WERI-Rb-1 (cell line): ENCODE results near the gene GABRG3.

Experiments used
- DNase-seq: peaks from one replicate; pipeline ENCODE4 v3.0.0-alpha.2; 2020
- H3K27ac ChIP-seq: fragments of 250-450 bp; sonication (Bioruptor Pico); 2 replicates; pipeline ENCODE4 v1.5.1; 2020; ENCODE audit warnings: mild to moderate bottlenecking, moderate library complexity
- H3K27me3 ChIP-seq: fragments of 250-450 bp; sonication (Bioruptor Pico); 2 replicates; pipeline ENCODE4 v1.5.1; 2021; ENCODE audit warnings: mild to moderate bottlenecking, low read depth, moderate library complexity; ENCODE audit not compliant: insufficient read depth, severe bottlenecking
- H3K36me3 ChIP-seq: fragments of 250-450 bp; sonication (Bioruptor Pico); 2 replicates; pipeline ENCODE4 v1.5.1; 2020; ENCODE audit warnings: mild to moderate bottlenecking, moderate library complexity
- H3K4me3 ChIP-seq: 2 replicates; pipeline ENCODE4 v1.5.1; 2011; ENCODE audit warnings: low read depth, mild to moderate bottlenecking, control low read depth, low read length
- H3K9me3 ChIP-seq: fragments of 250-450 bp; sonication (Bioruptor Pico); 2 replicates; pipeline ENCODE4 v1.5.1; 2021; ENCODE audit warnings: mild to moderate bottlenecking, moderate library complexity; ENCODE audit not compliant: severe bottlenecking
- TF ChIP-seq, protein P1 (sequence below): IDR thresholded peaks from 2 replicates; pipeline ENCODE4 v1.5.1; 2011; ENCODE audit warnings: low read depth, mild to moderate bottlenecking, control low read depth, inconsistent platforms, low read length

The GABRG3 gene

DNA sequence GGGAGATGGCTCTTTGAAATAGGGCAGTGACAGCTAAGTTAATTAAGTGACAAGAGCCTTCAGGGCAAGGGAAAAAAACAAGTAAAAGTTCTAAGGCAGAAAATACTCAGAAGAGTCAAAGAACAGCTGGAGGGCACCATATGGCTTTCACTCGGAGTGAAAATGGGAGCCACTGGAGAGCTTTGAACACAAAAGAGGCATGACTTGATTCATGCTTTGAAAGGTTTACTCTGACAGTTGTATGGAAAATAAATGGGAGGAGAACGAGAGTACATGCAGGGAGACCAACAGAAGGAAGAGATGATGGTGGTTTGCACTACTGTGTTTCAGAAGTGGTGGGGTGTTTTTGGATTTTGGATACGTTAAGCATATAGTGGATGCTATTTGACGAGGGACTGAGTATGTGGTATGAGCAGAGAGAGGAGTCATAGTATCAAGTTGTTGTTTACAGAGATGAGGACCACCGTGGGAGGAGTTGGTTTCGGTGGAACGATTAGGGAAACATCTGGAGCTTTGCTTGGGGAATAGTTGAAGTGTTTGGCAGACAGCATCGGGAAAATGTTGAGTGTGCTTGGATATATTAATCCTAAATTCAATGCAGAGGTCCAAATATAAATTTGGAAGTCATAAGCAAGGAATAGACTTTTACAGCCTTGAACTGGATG is 411.5 kb downstream of the GABRG3 start:
- Histone ChIP-seq H3K36me3 (no peaks in the 10 kb centered on the region), H3K4me3 (no peak overlapping the region), H3K27me3 (no peaks in the 10 kb centered on the region), H3K27ac (no peak overlapping the region), H3K9me3 (peaks cover 2% of the 10 kb centered on the region)
- no peak for DNase-seq
- TF ChIP-seq, protein P1, sequence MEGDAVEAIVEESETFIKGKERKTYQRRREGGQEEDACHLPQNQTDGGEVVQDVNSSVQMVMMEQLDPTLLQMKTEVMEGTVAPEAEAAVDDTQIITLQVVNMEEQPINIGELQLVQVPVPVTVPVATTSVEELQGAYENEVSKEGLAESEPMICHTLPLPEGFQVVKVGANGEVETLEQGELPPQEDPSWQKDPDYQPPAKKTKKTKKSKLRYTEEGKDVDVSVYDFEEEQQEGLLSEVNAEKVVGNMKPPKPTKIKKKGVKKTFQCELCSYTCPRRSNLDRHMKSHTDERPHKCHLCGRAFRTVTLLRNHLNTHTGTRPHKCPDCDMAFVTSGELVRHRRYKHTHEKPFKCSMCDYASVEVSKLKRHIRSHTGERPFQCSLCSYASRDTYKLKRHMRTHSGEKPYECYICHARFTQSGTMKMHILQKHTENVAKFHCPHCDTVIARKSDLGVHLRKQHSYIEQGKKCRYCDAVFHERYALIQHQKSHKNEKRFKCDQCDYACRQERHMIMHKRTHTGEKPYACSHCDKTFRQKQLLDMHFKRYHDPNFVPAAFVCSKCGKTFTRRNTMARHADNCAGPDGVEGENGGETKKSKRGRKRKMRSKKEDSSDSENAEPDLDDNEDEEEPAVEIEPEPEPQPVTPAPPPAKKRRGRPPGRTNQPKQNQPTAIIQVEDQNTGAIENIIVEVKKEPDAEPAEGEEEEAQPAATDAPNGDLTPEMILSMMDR: no peak

DNA sequence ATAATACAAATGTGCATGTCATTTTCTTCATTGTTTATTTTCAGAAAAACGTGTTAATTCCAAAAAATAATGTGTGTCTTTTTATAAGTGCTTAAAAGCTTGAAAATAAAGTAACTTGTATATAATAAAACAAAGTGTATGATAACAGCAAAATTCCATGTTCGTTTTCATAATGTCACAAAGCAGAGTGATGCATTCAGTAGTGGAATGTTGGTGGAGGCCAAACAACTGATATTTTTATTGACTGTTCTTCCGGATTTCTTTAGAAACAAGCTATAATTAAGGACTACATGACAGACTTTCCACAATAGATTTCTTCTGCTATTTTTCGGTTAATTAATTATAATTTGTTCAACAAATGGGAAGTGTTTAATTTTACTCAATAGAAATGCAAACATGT is 412.7 kb downstream of the GABRG3 start:
- H3K9me3 ChIP-seq: peaks cover 2% of the 10 kb centered on the region
- no peak overlapping the region for H3K4me3 ChIP-seq
- no peak for DNase-seq
- H3K27me3 ChIP-seq: no peaks in the 10 kb centered on the region
- TF ChIP-seq, protein P1: no peak
- H3K27ac ChIP-seq: no peak overlapping the region
- H3K36me3 ChIP-seq: no peaks in the 10 kb centered on the region

DNA sequence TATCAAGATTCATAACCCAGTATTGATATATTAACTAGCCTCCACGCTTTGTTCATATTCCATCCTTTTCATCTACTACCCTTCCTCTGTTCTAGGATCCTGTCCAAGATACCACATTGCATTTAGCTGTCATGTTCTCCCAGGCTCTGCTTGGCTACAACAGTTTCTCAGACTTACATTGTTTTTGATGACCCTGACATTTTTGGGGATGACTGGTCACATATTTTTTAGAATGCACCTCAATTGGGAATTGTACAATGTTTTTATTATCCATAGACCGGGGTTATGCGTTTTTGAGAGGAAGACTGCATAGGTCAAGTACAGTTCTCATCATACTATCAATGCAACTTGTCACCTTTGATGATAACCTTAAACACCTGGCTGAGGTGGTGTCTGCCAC is 421.2 kb downstream of the GABRG3 start:
- Histone ChIP-seq H3K9me3 (no peaks in the 10 kb centered on the region), H3K27me3 (no peaks in the 10 kb centered on the region), H3K36me3 (no peaks in the 10 kb centered on the region), H3K4me3 (no peak overlapping the region), H3K27ac (no peak overlapping the region)
- DNase-seq: no peak
- TF ChIP-seq, protein P1: no peak

DNA sequence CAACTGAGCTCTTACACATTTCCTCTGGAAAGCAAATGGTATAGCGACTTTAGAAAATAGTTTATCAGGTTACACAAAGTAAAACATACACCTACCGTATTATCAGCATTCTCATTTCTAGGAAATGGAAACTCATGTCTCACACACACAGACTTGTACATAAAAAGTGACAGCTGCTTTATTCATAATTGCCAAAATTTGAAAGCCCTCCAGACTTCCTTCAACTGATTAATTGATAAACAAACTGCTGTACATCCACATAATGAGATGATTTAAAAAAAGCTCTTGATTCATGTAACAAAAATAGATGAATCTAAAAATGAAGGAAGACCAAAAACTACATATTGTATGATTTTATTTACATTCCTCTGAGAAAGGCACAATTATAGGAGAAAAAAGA is 425.5 kb downstream of the GABRG3 start:
- Histone ChIP-seq H3K9me3 (no peaks in the 10 kb centered on the region), H3K27ac (no peak overlapping the region), H3K27me3 (no peaks in the 10 kb centered on the region), H3K4me3 (no peak overlapping the region), H3K36me3 (no peaks in the 10 kb centered on the region)
- DNase-seq: no peak
- TF ChIP-seq, protein P1: no peak

DNA sequence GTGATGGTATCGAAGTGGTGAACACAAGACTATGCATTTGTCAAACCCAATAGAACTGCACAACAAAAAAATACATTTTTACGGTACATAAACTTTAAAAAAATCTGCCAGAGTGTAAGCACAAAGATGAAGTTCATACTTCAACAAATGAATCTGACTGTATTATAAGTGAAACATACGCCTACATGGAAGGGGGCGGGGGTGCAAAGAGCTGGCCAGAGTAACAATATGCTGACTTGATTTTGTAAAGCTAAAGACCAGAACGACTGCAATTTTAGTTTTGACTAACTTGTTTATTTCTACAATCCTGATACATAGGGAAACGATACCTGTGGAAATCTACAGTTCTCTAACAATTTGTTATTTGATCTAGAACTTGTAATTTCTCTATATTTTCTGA is 426.0 kb downstream of the GABRG3 start:
- no peak overlapping the region for H3K4me3 ChIP-seq
- DNase-seq: no peak
- no peaks in the 10 kb centered on the region for H3K36me3 ChIP-seq
- TF ChIP-seq, protein P1: no peak
- no peaks in the 10 kb centered on the region for H3K27me3 ChIP-seq
- H3K9me3 ChIP-seq: no peaks in the 10 kb centered on the region
- no peak overlapping the region for H3K27ac ChIP-seq

DNA sequence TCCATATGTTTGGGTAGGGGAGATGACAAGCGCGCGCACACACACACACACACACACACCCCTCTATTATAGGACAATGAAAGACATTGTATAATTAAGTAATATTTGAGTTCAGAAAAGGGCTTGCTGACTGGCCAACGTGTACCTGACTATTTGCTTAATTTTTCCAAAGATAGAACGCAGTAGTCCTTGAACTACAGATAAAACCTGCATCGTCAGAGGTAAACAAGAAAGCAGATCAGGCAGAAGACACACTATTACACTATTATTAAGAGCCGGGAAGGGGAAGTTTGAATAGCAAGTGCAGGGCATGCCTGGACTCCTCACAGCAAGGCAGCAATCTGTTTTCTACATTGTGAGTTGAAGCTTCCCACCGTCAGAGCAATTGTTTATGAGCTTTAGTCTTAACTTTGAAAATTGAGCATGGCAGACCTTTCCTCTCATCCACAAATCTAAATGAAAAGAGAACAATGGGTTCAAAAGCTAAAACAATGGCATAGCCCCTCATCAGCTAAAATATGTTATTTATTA is 427.7 kb downstream of the GABRG3 start:
- H3K36me3 ChIP-seq: no peaks in the 10 kb centered on the region
- H3K4me3 ChIP-seq: no peak overlapping the region
- H3K9me3 ChIP-seq: no peaks in the 10 kb centered on the region
- DNase-seq: no peak
- H3K27me3 ChIP-seq: no peaks in the 10 kb centered on the region
- TF ChIP-seq, protein P1: no peak
- no peak overlapping the region for H3K27ac ChIP-seq
